ENCODE measurements around the gene KCTD1. TPM values are rescaled to one million over a fixed set of nuclear protein-coding genes. Genes with fewer than 3 reads are reported as not detected.

The KCTD1 gene
- total and polyA plus RNA-seq, 2 of the 4 experiments (the other 2 are of a cell fraction), result 5.0 to 5.8 TPM

DNA sequence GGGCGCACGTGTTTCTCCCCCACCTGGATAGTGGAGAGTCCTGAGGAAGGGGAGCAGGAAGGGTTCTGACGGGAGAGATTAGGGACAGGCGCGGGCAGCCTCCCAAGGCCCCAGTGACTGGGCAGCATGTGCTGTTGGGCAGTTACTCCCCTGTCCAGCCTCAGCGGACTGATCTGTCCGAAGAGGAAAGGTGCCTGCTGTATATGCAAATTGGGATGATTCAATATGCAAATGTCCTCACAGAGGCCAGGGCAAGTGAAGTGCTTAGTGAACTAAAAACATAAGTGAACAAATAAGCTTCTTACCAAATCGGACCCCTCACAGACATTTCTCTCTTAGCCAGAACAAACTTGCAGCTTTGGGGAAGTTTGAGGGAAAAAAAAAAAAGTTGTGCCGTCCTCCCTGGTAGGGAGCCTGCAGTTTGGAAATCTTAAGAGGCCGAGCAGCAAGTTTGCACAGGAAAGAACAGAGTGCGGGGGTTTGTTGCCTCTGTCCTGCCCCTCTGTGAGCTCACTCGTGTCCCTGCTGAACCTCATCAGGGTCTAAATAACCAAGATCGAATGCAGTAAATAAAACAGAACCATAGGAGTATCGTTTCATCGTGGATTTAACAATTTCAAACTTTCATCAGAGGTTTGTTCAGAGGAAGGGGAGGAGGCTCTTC lies 141.4 kb downstream of the KCTD1 start (continued):
- TF ChIP-seq MAZ (IDR thresholded peaks at IDR 0.05; ENCODE audit: borderline replicate concordance, low read depth, low read length), result no peak

- DNase-seq, result no peak
- Histone ChIP-seq H4K8ac (ENCODE audit: low read depth in 2 of 2, low read length in 2 of 2) (no peak overlapping the region), H4K5ac (ENCODE audit: low read depth, low read length) (no peak overlapping the region), H2AK9ac (replicated peaks; ENCODE audit: low read depth, low read length, poor library complexity) (no peak overlapping the region), H3K23ac (ENCODE audit: low read depth, low read length) (no peak overlapping the region), H3K18ac (ENCODE audit: low read depth, low read length) (no peak overlapping the region), H3K14ac (replicated peaks; ENCODE audit: low read depth, low read length) (no peak overlapping the region), H3K4me2 (ENCODE audit: low read depth, low read length) (no peak overlapping the region), H2AK5ac (ENCODE audit: low read depth, low read length) (no peak overlapping the region), H3K4ac (ENCODE audit: low read depth, low read length) (no peak overlapping the region), H2BK5ac (ENCODE audit: low read depth, low read length, poor library complexity, severe bottlenecking) (no peak overlapping the region), H2BK120ac (ENCODE audit: low read depth, low read length) (no peak overlapping the region), H3K27ac (ENCODE audit: insufficient read depth, low read length) (no peak overlapping the region), H3K27me3 (ENCODE audit: control insufficient read depth, insufficient read depth, low read length) (peaks cover 15% of the 10 kb centered on the region), H3K4me1 (ENCODE audit: control insufficient read depth, insufficient read depth, low read length) (no peaks in the 10 kb centered on the region), H4K91ac (ENCODE audit: insufficient read depth, low read depth, low read length) (no peak overlapping the region), H2AFZ (replicated peaks; ENCODE audit: low read length, poor library complexity) (no peak overlapping the region), H3K36me3 (ENCODE audit: control insufficient read depth, insufficient read depth, low read length) (no peaks in the 10 kb centered on the region), H3K4me3 (ENCODE audit: insufficient read depth, low read depth, low read length) (no peak overlapping the region), H3K79me1 (ENCODE audit: low read depth in 1 of 2, low read length in 2 of 2) (no peaks in the 10 kb centered on the region), H3K9me1 (ENCODE audit: insufficient read depth, low read length) (no peaks in the 10 kb centered on the region), H2BK15ac (ENCODE audit: low read depth, low read length) (no peak overlapping the region), H3K9me3 (ENCODE audit: control insufficient read depth, insufficient read depth, low read length) (no peaks in the 10 kb centered on the region), H4K20me1 (ENCODE audit: insufficient read depth, low read length) (no peaks in the 10 kb centered on the region), H2BK20ac (ENCODE audit: low read depth, low read length) (no peak overlapping the region), H3K56ac (ENCODE audit: extremely low read depth, insufficient read depth, low read length) (no peak overlapping the region), H3K9ac (ENCODE audit: low read depth, low read length) (no peak overlapping the region)
- WGBS, 2 experiments (ENCODE audit: extremely low coverage in 2 of 2, insufficient read length in 1 of 2), result no CpG with 5 or more reads among the region's 12 CpGs
- ChIA-PET CTCF (interaction anchor here (1.4 kb wide), 1 partner anchor 246 kb away, joined by 3 read pairs; no protein-coding TSS in a partner anchor), POLR2A (ENCODE audit: unreplicated experiment) (no interaction called here)
- TF ChIP-seq, protein P1, sequence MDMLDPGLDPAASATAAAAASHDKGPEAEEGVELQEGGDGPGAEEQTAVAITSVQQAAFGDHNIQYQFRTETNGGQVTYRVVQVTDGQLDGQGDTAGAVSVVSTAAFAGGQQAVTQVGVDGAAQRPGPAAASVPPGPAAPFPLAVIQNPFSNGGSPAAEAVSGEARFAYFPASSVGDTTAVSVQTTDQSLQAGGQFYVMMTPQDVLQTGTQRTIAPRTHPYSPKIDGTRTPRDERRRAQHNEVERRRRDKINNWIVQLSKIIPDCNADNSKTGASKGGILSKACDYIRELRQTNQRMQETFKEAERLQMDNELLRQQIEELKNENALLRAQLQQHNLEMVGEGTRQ (IDR thresholded peaks at IDR 0.05; ENCODE audit: low read depth, low read length), result no peak
- no peak for TF ChIP-seq RCOR1 (IDR thresholded peaks at IDR 0.05; ENCODE audit: insufficient replicate concordance, low read length)
- no peak for TF ChIP-seq CHD1 (IDR thresholded peaks at IDR 0.05; ENCODE audit: low read depth, low read length)
- in situ Hi-C loops (cut with MboI; ENCODE audit: low sequenced_read_pairs) (loop anchor here (5.0 kb wide), 1 partner anchor 241 kb away; no protein-coding TSS in a partner anchor), intact Hi-C loops (cut with micrococcal nuclease) (loop anchor here (5.0 to 10.0 kb wide), 2 partner anchors 141 to 1188 kb away; partner anchors contain the start of gene KCTD1), dilution Hi-C loops (cut with HindIII; ENCODE audit: low sequenced_read_pairs, unreplicated experiment) (no loop called here)
- BruUV-seq (replicated peaks), result no TSS peak
- no peak for ATAC-seq (ENCODE audit: low read depth)
Measured at GRCh38 chr18:26406324-26406723, 142.0 kb downstream of the KCTD1 start.
